Measurements from ENCODE around the gene HSPB1.
"Not testable (repeated sequence)": the region's sequence is repeated elsewhere in the genome, so short reads cannot be mapped to it uniquely, and the experiment has no call there.

The HSPB1 gene

DNA sequence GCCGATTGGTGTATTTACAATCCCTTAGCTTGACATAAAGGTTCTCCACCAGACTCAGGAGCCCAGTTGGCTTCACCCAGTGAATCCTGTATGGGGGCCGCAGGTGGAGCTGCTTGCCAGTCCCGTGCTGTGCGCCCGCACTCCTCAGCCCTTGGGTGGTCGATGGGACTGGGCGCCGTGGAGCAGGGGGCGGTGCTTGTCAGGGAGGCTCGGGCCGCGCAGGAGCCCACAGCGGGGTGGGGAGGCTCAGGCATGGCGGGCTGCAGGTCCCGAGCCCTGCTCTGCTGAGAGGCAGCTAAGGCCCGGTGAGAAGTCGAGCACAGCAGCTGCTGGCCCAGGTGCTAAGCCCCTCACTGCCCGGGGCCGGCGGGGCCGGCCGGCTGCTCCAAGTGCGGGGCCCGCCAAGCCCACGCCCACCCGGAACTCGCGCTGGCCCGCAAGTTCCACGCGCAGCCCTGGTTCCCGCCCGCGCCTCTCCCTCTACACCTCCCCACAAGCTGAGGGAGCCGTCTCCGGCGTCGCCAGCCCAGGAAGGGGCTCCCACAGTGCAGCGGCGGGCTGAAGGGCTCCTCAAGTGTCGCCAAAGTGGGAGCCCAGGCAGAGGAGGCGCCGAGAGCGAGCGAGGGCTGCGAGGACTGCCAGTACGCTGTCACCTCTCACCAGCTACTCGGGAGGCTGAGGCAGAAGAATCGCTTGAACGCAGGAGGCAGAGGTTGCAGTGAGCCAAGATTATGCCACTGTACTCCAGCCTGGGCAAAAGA lies 7.0 kb downstream of the HSPB1 start:
- not testable (repeated sequence) for DNase-seq

DNA sequence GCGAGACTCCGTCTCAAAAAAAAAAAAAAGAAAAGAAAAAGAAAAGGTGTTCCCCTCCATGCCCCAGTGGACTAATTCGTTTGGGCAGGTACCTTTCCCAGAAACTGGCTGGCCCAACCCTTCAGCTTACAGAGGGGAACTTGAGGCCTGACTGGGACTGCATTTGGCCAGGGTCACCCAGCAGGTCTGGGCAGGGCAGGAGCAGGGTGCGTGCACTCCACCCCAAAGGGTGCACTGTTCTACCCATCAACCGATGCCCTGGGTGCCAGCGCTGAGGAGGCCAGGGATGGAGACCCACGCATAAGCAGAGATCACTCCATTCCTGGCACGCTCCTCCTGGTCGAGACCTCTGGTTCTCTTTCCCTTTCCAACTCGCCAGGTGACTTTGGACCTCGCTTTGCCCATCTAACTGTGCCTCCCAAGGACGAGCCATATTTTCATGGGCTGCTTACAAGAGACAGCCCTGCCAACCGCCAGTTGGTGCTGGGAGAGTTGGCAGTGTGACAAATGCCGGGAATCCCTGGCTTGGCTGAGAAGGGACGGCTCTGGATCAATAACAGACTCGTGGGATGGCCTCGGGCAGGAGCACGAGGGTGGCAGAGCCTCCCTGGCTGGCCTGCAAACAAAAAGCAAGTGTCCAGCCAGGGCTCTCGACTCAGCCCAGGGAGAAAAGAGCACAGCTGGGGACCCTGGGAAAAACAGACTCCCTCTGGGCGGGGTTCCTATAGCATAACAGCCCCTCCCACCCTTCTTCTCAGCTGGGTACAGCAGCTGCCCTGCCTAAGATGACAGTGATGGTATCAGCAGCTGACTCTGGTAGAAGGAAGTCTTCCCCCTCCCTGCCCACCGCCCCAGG lies 7.9 kb downstream of the HSPB1 start:
- peak; percentile 37 for DNase-seq

DNA sequence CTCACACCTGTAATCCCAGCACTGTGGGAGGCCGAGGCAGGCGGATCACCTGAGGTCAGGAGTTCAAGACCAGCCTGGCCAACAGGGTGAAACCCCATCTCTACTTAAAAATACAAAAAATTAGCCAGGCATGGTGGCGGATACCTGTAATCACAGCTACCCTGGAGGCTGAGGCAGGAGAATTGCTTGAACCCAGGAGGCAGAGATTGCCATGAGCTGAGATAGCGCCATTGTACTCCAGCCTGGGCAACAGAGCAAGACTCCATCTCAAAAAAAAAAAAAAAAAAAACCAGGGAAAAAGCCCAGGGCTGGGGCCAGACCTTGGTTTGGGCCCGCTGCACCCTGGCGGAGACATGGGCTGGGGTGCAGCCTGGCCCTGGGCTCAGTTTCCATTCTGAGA lies 9.4 kb downstream of the HSPB1 start:
- DNase-seq: not testable (repeated sequence)

DNA sequence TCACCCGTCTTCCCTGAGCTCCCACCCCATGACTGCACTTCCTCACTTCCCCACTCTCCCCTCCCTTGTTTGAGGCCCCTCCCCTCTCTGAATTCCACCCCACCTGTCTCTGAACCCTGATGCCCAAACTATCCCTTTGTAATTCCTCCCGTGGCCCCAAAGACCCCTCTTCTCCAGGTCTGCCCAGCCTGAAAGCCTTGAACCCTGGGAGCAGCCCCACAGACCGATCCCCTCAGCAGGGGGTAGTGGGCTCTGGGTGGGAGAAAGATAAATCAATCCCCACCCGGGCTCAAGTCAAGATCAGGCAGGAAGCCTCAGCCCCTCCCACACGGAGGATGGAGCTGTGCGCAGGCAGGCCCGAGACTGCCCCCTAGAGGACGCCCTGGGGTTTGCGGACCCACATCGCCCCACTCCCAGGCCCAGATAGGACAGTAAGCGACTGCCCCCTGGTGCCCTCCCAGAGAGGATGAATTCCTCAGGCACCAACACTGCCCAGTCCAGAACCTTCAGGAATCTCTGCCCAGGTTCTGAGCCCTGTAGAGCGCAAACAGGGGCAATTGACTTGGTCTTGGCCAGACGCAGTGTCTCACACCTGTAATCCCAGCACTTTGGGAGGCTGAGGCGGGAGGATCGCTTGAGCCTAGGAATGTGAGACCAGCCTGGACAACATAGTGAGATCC lies 11.7 kb downstream of the HSPB1 start:
- DNase-seq: peak; percentile 83

DNA sequence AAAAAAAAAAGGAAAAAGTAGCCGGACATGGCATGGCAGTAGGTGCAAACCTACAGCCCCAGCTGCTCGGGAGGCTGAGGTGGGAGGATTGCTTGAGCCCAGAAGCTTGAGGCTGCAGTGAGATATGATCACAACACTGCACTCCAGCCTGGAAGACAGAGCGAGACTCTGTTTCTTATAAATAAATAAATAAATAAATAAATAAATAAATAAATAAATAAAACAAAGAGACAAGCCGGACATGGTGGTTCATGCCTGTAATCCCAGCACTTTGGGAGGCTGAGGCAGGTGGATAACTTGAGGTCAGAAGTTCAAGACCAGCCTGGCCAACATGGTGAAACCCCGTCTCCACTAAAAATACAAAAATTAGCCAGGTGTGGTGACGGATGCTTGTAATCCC lies 12.3 kb downstream of the HSPB1 start:
- DNase-seq: not testable (repeated sequence)

DNA sequence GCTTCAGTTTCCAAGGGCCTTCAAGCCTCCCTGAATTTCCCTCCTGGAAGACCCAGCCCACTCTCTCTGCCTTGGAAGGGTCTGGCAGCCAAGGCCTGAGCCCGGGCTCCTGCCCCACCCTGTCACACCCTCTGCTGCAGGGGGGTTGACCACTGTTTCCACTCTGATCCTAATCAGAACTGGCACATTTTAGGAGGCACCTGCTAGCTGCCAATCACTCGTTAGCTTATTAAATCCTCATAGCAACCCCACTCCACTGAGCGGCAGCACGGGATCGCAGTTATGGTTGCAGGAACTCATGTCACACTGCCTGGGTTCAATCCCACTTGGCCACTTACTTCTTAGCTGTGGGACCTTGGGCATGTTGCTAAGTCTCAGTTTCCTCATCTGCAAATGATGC lies 12.9 kb downstream of the HSPB1 start:
- no peak for DNase-seq

DNA sequence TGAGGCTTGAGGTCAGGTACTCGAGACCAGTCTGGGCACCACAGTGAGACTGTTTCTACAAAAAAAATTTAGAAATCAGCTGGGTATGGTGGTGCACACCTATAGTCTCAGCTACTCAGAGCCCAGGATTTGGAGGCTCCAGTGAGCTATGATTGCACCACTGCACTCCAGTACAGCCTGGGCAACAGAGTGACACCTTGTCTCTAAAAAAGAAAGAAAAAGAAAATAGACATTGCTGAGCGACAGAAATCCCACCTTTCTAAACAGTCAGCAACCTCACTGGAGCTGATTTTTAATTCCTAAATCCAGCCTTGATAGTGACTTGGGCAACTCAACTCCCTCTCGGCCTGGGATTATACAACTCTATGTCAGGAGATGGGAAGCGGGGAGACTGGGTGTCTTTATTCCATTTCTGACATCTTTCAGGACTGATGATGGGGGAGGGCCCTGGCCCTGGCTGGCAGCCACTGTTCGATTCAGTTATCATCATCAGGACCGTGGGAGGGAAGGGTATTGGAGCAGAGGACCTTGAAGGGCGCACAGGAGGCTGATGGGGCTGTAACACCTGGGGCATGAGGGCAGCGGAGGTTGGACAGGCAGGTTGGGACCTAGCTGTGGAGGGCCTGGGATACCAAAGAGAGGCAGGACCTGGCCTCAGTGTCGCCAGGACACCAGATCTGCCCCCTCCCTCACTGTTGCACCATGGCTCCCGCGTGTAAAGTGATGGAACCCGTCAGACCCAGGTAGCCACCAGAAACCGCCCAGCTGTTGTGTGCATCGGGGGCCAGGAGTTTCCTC lies 14.7 kb downstream of the HSPB1 start:
- DNase-seq: no peak

GRCh38 chr7:76317782-76318487 lies 15.5 kb downstream of the HSPB1 start:
- DNase-seq: peak; percentile 90

GRCh38 chr7:76318488-76319353 lies 16.2 kb downstream of the HSPB1 start:
- no peak for DNase-seq

GRCh38 chr7:76325092-76325491 lies 22.6 kb downstream of the HSPB1 start:
- DNase-seq: no peak

DNA sequence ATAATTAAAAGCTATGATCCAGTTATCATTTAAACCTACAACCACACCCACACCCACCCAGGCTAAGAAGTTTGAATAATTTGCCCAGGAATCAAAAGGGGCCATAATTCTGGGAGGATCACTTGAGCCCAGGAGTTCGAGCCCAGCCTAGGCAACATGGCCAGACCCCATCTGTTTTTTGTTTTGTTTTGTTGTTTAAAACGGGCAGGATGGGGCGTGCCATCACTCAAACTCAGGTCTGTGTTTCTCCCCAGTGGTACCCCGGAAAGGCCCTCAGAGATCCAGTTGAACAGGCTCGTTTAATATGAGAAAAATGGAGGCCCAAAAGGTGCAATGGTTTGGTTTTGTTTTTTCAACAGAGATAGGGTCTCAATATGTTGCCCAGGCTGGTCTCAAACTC lies 23.3 kb downstream of the HSPB1 start:
- DNase-seq: no peak

- no peak for DNase-seq
Observed at GRCh38 chr7:76326646-76327233, 24.3 kb downstream of the HSPB1 start.

- no peak for DNase-seq
Observed at GRCh38 chr7:76327610-76328009, 25.1 kb downstream of the HSPB1 start.

- DNase-seq: no peak
Observed at GRCh38 chr7:76328389-76328788, 25.9 kb downstream of the HSPB1 start.

DNA sequence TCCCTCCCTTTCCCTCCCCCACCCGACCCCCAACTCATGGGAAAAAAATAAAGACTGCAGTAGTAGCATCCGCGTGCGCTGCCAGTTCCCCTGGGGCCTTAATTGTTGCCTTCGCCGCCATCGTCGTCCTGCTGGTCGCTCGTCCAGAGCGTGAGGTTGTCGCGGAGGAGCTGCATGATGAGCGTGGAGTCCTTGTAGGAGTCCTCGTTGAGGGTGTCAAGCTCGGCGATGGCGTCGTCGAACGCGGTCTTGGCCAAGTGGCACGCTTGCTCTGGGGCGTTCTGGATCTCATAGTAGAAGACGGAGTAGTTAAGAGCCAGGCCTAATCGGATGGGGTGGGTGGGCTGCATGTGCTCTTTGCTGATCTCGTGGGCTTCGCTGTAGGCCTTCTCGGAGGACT lies 27.0 kb downstream of the HSPB1 start:
- DNase-seq: no peak

- no peak for DNase-seq
Observed at GRCh38 chr7:76330261-76330660, 27.8 kb downstream of the HSPB1 start.

DNA sequence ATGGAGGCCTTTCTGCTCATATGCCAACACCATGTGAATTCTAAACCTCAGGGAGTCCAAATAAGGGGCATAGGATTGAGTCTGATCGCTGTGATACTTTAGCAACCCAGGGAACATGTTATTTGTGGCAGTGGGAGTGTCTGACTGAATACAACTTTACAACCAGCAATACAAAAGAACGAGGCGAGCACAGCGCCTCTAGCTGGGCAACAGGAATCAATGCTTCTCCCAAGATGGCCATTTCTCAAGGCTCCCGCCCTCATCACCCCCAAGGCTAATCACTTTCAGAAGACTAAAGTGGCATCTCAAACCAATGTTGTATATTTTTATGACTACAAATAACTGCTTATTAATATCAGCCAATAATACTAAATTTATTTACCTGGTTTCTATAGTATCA lies 28.2 kb downstream of the HSPB1 start:
- no peak for DNase-seq

DNA sequence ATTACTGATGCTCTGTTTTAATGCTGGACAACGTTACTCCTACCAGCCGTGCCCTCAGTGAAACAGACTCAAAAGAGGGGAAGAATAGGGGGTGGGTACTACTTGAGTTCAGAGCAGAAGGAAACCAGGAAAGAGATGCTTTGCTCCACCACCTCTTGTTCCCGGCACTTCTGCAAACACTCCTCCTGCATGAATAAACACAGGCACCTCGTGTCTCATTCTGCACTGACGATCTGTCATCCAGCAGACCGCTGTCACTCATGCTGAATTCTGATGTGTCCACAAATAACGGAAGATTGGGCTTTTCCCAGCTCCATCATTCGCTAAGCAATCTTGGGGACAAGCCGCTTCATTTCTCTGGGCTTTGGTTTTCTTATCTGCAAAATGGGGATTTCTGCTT lies 29.6 kb downstream of the HSPB1 start:
- DNase-seq: no peak

DNA sequence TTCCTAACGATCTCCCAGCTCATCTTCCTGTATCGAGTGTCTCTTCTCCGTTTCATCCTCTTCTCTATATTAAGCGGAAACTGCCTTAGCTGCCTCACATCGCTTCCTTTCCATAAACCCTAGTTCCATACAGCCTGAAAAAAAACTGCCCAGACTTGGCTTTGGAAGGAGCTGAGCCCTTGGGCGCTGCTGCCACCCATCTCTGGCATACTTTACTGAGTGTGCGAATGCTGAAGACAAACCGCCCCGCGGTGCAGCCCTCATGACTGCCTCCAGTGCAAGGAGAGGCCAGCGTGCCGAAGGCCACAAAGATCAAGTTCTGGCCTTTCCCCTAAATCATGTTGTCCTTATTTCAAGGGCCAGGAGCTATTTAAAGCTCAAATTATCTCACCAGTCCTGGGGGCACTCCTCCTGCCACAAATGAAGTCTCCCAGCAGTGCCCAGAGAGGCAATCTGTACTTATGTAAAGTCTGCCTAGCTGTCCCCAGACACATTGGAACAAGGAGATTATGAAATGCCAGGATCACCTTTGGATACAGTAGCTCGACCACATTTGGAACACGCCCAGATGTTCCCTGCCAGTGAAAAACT lies 31.1 kb downstream of the HSPB1 start:
- no peak for DNase-seq

DNA sequence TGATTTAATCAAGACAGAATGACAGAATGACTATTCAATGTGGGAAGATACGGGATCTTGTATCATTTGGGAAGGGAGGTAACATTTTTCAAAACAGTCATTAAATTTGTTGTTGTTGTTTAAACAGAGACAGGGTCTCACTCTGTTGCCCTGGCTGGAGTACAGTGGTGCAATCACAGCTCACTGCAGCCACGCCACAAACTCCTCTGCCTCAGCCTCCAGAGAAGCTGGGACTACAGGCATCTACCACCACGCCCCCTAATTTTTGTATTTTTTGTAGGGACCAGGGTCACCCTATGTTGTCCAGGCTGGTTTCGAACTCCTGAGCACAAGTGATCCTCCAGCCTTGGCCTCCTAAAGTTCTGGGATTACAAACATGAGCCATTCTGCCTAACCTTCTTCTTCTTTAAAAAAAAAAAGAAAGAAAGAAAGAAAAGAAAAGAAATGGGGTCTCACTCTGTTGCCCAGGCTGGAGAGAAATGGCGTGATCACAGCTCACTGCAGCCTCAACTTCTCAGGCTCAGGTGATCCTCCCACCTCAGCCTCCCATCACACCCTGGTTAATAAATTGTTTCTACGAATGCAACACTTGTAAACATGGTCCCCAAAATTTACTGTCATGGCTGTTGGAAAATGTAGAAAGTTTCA lies 32.0 kb downstream of the HSPB1 start:
- DNase-seq: no peak
